Stomach (tissue), 4 donors: ENCODE results near the gene NUDT1.

Experiments used
- CTCF ChIP-seq, 7 experiments: fragments of 450-650 bp in 4 of 7; fragments of 200-600 bp in 3 of 7; sonication (generic) in 3 of 7; IDR thresholded peaks; one replicate each; pipeline ENCODE4 v1.5.1; 2016 to 2019; ENCODE audit warnings: antibody characterized with exemption in 7 of 7, control low read depth in 2 of 7, mild to moderate bottlenecking in 1 of 7
- POLR2AphosphoS5 ChIP-seq, 3 donors: sonication (generic); formaldehyde crosslinking; IDR thresholded peaks; one replicate each; pipeline ENCODE4 v1.6.1; 2016; ENCODE audit warnings: antibody characterized with exemption in 3 of 3

DNA sequence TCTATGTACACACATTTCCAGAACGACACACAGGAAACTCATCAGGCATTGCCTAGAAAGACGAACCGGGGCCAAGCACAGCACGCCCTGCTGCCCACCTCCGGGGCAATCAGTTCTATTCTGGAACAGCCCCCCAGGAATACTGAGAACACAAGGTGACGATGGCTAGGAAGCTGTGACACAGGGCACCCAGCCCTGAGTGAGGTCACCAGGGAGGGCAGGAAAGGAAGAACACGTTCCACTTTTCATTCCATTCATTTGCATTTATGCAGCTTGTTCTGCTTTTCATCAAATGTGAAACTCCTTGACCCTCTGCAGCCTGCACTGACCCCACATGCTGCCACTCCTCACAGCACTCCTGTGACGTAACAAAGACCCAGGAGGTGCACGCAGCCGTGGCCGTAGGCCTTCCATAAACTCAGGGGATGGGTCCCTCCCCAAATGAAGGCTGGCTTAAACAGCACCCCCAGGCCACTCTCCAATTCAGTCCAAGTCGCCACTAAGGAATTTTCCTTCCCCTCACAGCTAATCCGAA, 38.2 kb upstream of the NUDT1 start:
- TF ChIP-seq CTCF (IDR thresholded peaks at IDR 0.05) (no peak), POLR2AphosphoS5 (IDR thresholded peaks at IDR 0.05) (peak in 1 of 3 donors; percentile 54)
